ENCODE data around the gene DOK6.

DOK6 gene

GRCh38 chr18:69755856-69756496 lies 355.3 kb downstream of the DOK6 start:
- WGBS (ENCODE audit: insufficient coverage, insufficient read length), result no CpG with 5 or more reads among the region's 6 CpGs
- Histone ChIP-seq H3K9me3 (ENCODE audit: control insufficient read depth, insufficient read depth, low read length) (no peaks in the 10 kb centered on the region), H3K27me3 (ENCODE audit: control insufficient read depth, insufficient read depth, low read length) (no peaks in the 10 kb centered on the region), H3K4me1 (ENCODE audit: control insufficient read depth, insufficient read depth, low read length) (no peaks in the 10 kb centered on the region; the same call in 1 of the 2 replicates), H3K4me3 (ENCODE audit: low read length) (no peak overlapping the region), H3K27ac (ENCODE audit: low read length) (no peak overlapping the region), H3K36me3 (ENCODE audit: control insufficient read depth, insufficient read depth, low read length) (no peaks in the 10 kb centered on the region)
- DNase-seq (ENCODE audit: low read depth, low spot score), result no peak

- Histone ChIP-seq H3K4me1 (ENCODE audit: control insufficient read depth, insufficient read depth, low read length) (no peaks in the 10 kb centered on the region; the same call in 1 of the 2 replicates), H3K36me3 (ENCODE audit: control insufficient read depth, insufficient read depth, low read length) (no peaks in the 10 kb centered on the region), H3K4me3 (ENCODE audit: low read length) (no peak overlapping the region), H3K27ac (ENCODE audit: low read length) (no peak overlapping the region), H3K27me3 (ENCODE audit: control insufficient read depth, insufficient read depth, low read length) (no peaks in the 10 kb centered on the region), H3K9me3 (ENCODE audit: control insufficient read depth, insufficient read depth, low read length) (no peaks in the 10 kb centered on the region)
- peak; percentile 20 for DNase-seq (ENCODE audit: low read depth, low spot score)
- WGBS (ENCODE audit: insufficient coverage, insufficient read length), result no CpG with 5 or more reads among the region's 6 CpGs
Measured at GRCh38 chr18:69757733-69758132, 357.0 kb downstream of the DOK6 start.

- Histone ChIP-seq H3K36me3 (ENCODE audit: control insufficient read depth, insufficient read depth, low read length) (no peaks in the 10 kb centered on the region), H3K27me3 (ENCODE audit: control insufficient read depth, insufficient read depth, low read length) (no peaks in the 10 kb centered on the region), H3K4me1 (ENCODE audit: control insufficient read depth, insufficient read depth, low read length) (no peaks in the 10 kb centered on the region; the same call in 1 of the 2 replicates), H3K27ac (ENCODE audit: low read length) (no peak overlapping the region), H3K9me3 (ENCODE audit: control insufficient read depth, insufficient read depth, low read length) (no peaks in the 10 kb centered on the region), H3K4me3 (ENCODE audit: low read length) (no peak overlapping the region)
- no peak for DNase-seq (ENCODE audit: low read depth, low spot score)
Measured at GRCh38 chr18:69758458-69758857, 357.8 kb downstream of the DOK6 start.

GRCh38 chr18:69759046-69759445 lies 358.4 kb downstream of the DOK6 start:
- Histone ChIP-seq H3K4me1 (ENCODE audit: control insufficient read depth, insufficient read depth, low read length) (no peaks in the 10 kb centered on the region; the same call in 1 of the 2 replicates), H3K36me3 (ENCODE audit: control insufficient read depth, insufficient read depth, low read length) (no peaks in the 10 kb centered on the region), H3K27me3 (ENCODE audit: control insufficient read depth, insufficient read depth, low read length) (no peaks in the 10 kb centered on the region), H3K27ac (ENCODE audit: low read length) (no peak overlapping the region), H3K4me3 (ENCODE audit: low read length) (no peak overlapping the region), H3K9me3 (ENCODE audit: control insufficient read depth, insufficient read depth, low read length) (no peaks in the 10 kb centered on the region)
- no CpG with 5 or more reads among the region's 2 CpGs for WGBS (ENCODE audit: insufficient coverage, insufficient read length)
- no peak for DNase-seq (ENCODE audit: low read depth, low spot score)

- Histone ChIP-seq H3K36me3 (ENCODE audit: control insufficient read depth, insufficient read depth, low read length) (no peaks in the 10 kb centered on the region), H3K27ac (ENCODE audit: low read length) (no peak overlapping the region), H3K9me3 (ENCODE audit: control insufficient read depth, insufficient read depth, low read length) (no peaks in the 10 kb centered on the region), H3K27me3 (ENCODE audit: control insufficient read depth, insufficient read depth, low read length) (no peaks in the 10 kb centered on the region), H3K4me3 (ENCODE audit: low read length) (no peak overlapping the region), H3K4me1 (ENCODE audit: control insufficient read depth, insufficient read depth, low read length) (no peaks in the 10 kb centered on the region)
- WGBS (ENCODE audit: insufficient coverage, insufficient read length), result no CpG with 5 or more reads among the region's 4 CpGs
- no peak for DNase-seq (ENCODE audit: low read depth, low spot score)
Measured at GRCh38 chr18:69763002-69763401, 362.3 kb downstream of the DOK6 start.

- no peak overlapping the region for H3K4me3 ChIP-seq (ENCODE audit: low read length)
- DNase-seq (ENCODE audit: low read depth, low spot score), result no peak
- no peaks in the 10 kb centered on the region for H3K36me3 ChIP-seq (ENCODE audit: control insufficient read depth, insufficient read depth, low read length)
- H3K27me3 ChIP-seq (ENCODE audit: control insufficient read depth, insufficient read depth, low read length), result no peaks in the 10 kb centered on the region
- WGBS (ENCODE audit: insufficient coverage, insufficient read length), result no CpG with 5 or more reads among the region's 5 CpGs
- H3K4me1 ChIP-seq (ENCODE audit: control insufficient read depth, insufficient read depth, low read length), result no peaks in the 10 kb centered on the region
- no peaks in the 10 kb centered on the region for H3K9me3 ChIP-seq (ENCODE audit: control insufficient read depth, insufficient read depth, low read length)
- H3K27ac ChIP-seq (ENCODE audit: low read length), result no peak overlapping the region
Measured at GRCh38 chr18:69763821-69764220, 363.1 kb downstream of the DOK6 start.

- no peaks in the 10 kb centered on the region for H3K9me3 ChIP-seq (ENCODE audit: control insufficient read depth, insufficient read depth, low read length)
- H3K27me3 ChIP-seq (ENCODE audit: control insufficient read depth, insufficient read depth, low read length), result no peaks in the 10 kb centered on the region
- H3K36me3 ChIP-seq (ENCODE audit: control insufficient read depth, insufficient read depth, low read length), result no peaks in the 10 kb centered on the region
- H3K4me1 ChIP-seq (ENCODE audit: control insufficient read depth, insufficient read depth, low read length), result no peaks in the 10 kb centered on the region
- no peak overlapping the region for H3K4me3 ChIP-seq (ENCODE audit: low read length)
- no peak for DNase-seq (ENCODE audit: low read depth, low spot score)
- H3K27ac ChIP-seq (ENCODE audit: low read length), result no peak overlapping the region
- WGBS (ENCODE audit: insufficient coverage, insufficient read length), result no CpG with 5 or more reads among the region's 4 CpGs
Measured at GRCh38 chr18:69770238-69770637, 369.6 kb downstream of the DOK6 start.

- H3K4me1 ChIP-seq (ENCODE audit: control insufficient read depth, insufficient read depth, low read length), result no peaks in the 10 kb centered on the region
- no peak overlapping the region for H3K4me3 ChIP-seq (ENCODE audit: low read length)
- H3K36me3 ChIP-seq (ENCODE audit: control insufficient read depth, insufficient read depth, low read length), result no peaks in the 10 kb centered on the region
- DNase-seq (ENCODE audit: low read depth, low spot score), result no peak
- no peaks in the 10 kb centered on the region for H3K27me3 ChIP-seq (ENCODE audit: control insufficient read depth, insufficient read depth, low read length)
- WGBS (ENCODE audit: insufficient coverage, insufficient read length), result no CpG with 5 or more reads among the region's 3 CpGs
- no peak overlapping the region for H3K27ac ChIP-seq (ENCODE audit: low read length)
- H3K9me3 ChIP-seq (ENCODE audit: control insufficient read depth, insufficient read depth, low read length), result no peaks in the 10 kb centered on the region
Measured at GRCh38 chr18:69774831-69775230, 374.1 kb downstream of the DOK6 start.

GRCh38 chr18:69777248-69777647 lies 376.6 kb downstream of the DOK6 start:
- no peak overlapping the region for H3K27ac ChIP-seq (ENCODE audit: low read length)
- H3K9me3 ChIP-seq (ENCODE audit: control insufficient read depth, insufficient read depth, low read length), result no peaks in the 10 kb centered on the region
- no peak for DNase-seq (ENCODE audit: low read depth, low spot score)
- no peaks in the 10 kb centered on the region for H3K27me3 ChIP-seq (ENCODE audit: control insufficient read depth, insufficient read depth, low read length)
- H3K4me1 ChIP-seq (ENCODE audit: control insufficient read depth, insufficient read depth, low read length), result no peaks in the 10 kb centered on the region
- H3K4me3 ChIP-seq (ENCODE audit: low read length), result no peak overlapping the region
- no peaks in the 10 kb centered on the region for H3K36me3 ChIP-seq (ENCODE audit: control insufficient read depth, insufficient read depth, low read length)

- no peak for DNase-seq (ENCODE audit: low read depth, low spot score)
- H3K36me3 ChIP-seq (ENCODE audit: control insufficient read depth, insufficient read depth, low read length), result no peaks in the 10 kb centered on the region
- H3K4me1 ChIP-seq (ENCODE audit: control insufficient read depth, insufficient read depth, low read length), result no peaks in the 10 kb centered on the region
- no peaks in the 10 kb centered on the region for H3K27me3 ChIP-seq (ENCODE audit: control insufficient read depth, insufficient read depth, low read length)
- no CpG with 5 or more reads among the region's 1 CpG for WGBS (ENCODE audit: insufficient coverage, insufficient read length)
- no peaks in the 10 kb centered on the region for H3K9me3 ChIP-seq (ENCODE audit: control insufficient read depth, insufficient read depth, low read length)
- H3K27ac ChIP-seq (ENCODE audit: low read length), result no peak overlapping the region
- H3K4me3 ChIP-seq (ENCODE audit: low read length), result no peak overlapping the region
Measured at GRCh38 chr18:69778680-69779079, 378.0 kb downstream of the DOK6 start.

- H3K9me3 ChIP-seq (ENCODE audit: control insufficient read depth, insufficient read depth, low read length), result no peaks in the 10 kb centered on the region
- no peaks in the 10 kb centered on the region for H3K4me1 ChIP-seq (ENCODE audit: control insufficient read depth, insufficient read depth, low read length)
- H3K27me3 ChIP-seq (ENCODE audit: control insufficient read depth, insufficient read depth, low read length), result no peaks in the 10 kb centered on the region
- H3K36me3 ChIP-seq (ENCODE audit: control insufficient read depth, insufficient read depth, low read length), result no peaks in the 10 kb centered on the region
- no CpG with 5 or more reads among the region's 3 CpGs for WGBS (ENCODE audit: insufficient coverage, insufficient read length)
- no peak overlapping the region for H3K27ac ChIP-seq (ENCODE audit: low read length)
- DNase-seq (ENCODE audit: low read depth, low spot score), result no peak
- H3K4me3 ChIP-seq (ENCODE audit: low read length), result no peak overlapping the region
Measured at GRCh38 chr18:69780851-69781250, 380.2 kb downstream of the DOK6 start.
